ENCODE results near the gene MTO1. TPM values are rescaled to one million over a fixed set of nuclear protein-coding genes. Genes with fewer than 3 reads are reported as not detected.
"Not testable (repeated sequence)": the region's sequence is repeated elsewhere in the genome, so short reads cannot be mapped to it uniquely, and the experiment has no call there.

MTO1 gene
- total RNA-seq, 4 donors from 2014 or later = 12.9 to 34.3 (median 23.9) TPM

- Histone ChIP-seq H3K4me1 (no peaks in the 10 kb centered on the region), H3K36me3 (peaks cover 39% of the 10 kb centered on the region), H3K27ac (no peak overlapping the region), H3K9me3 (no peaks in the 10 kb centered on the region), H3K27me3 (no peaks in the 10 kb centered on the region), H3K4me3 (no peak overlapping the region)
- no peak for DNase-seq (ENCODE audit: low spot score in 2 of 2)
- TF ChIP-seq CTCF (IDR thresholded peaks at IDR 0.05) (no peak), EP300 (IDR thresholded peaks at IDR 0.05) (no peak), POLR2AphosphoS5 (IDR thresholded peaks at IDR 0.05) (no peak), POLR2A (IDR thresholded peaks at IDR 0.05) (no peak)
These were observed 43.6 kb downstream of the MTO1 start for GRCh38 chr6:73505142-73505541.

GRCh38 chr6:73505705-73506104, 44.2 kb downstream of the MTO1 start:
- DNase-seq (ENCODE audit: low spot score in 2 of 2); H3K9me3 ChIP-seq: not testable (repeated sequence)
- 87% methylated on average over 8 of the region's 8 CpGs for WGBS

GRCh38 chr6:73506246-73506645, 44.7 kb downstream of the MTO1 start:
- Histone ChIP-seq H3K36me3 (peaks cover 29% of the 10 kb centered on the region), H3K9me3 (no peaks in the 10 kb centered on the region), H3K27me3 (no peaks in the 10 kb centered on the region), H3K27ac (no peak overlapping the region), H3K4me1 (no peaks in the 10 kb centered on the region), H3K4me3 (no peak overlapping the region)
- WGBS = 90% methylated on average over 6 of the region's 6 CpGs
- no peak for DNase-seq (ENCODE audit: low spot score in 2 of 2)
- TF ChIP-seq POLR2A (IDR thresholded peaks at IDR 0.05) = no peak
- no peak for TF ChIP-seq POLR2AphosphoS5 (IDR thresholded peaks at IDR 0.05)
- TF ChIP-seq EP300 (IDR thresholded peaks at IDR 0.05) = no peak
- TF ChIP-seq CTCF (IDR thresholded peaks at IDR 0.05) = no peak

More at GRCh38 chr6:73505705-73506104, 44.2 kb downstream of the MTO1 start:
- H3K4me1 ChIP-seq, H3K27me3 ChIP-seq, H3K4me3 ChIP-seq, H3K27ac ChIP-seq: not testable (repeated sequence)
- H3K36me3 ChIP-seq = peaks cover 35% of the 10 kb centered on the region

GRCh38 chr6:73508776-73509175, 47.2 kb downstream of the MTO1 start:
- TF ChIP-seq POLR2AphosphoS5 (IDR thresholded peaks at IDR 0.05) (no peak), POLR2A (IDR thresholded peaks at IDR 0.05) (no peak), CTCF (IDR thresholded peaks at IDR 0.05) (no peak), EP300 (IDR thresholded peaks at IDR 0.05) (no peak)
- WGBS = 45% methylated on average over 1 of the region's 1 CpG
- Histone ChIP-seq H3K27ac (no peak overlapping the region), H3K27me3 (no peaks in the 10 kb centered on the region), H3K4me1 (no peaks in the 10 kb centered on the region), H3K9me3 (no peaks in the 10 kb centered on the region), H3K4me3 (no peak overlapping the region), H3K36me3 (peaks cover 19% of the 10 kb centered on the region)
- DNase-seq (ENCODE audit: low spot score in 2 of 2) = no peak

GRCh38 chr6:73509851-73510250, 48.3 kb downstream of the MTO1 start:
- DNase-seq (ENCODE audit: low spot score in 2 of 2) = no peak

More at GRCh38 chr6:73509851-73510250, 48.3 kb downstream of the MTO1 start:
- WGBS = 91% methylated on average over 1 of the region's 1 CpG
- no peaks in the 10 kb centered on the region for H3K9me3 ChIP-seq
- H3K4me3 ChIP-seq = no peak overlapping the region
- H3K27ac ChIP-seq = no peak overlapping the region
- H3K4me1 ChIP-seq = no peaks in the 10 kb centered on the region
- H3K27me3 ChIP-seq = no peaks in the 10 kb centered on the region
- TF ChIP-seq EP300 (IDR thresholded peaks at IDR 0.05) (no peak), POLR2AphosphoS5 (IDR thresholded peaks at IDR 0.05) (no peak), CTCF (IDR thresholded peaks at IDR 0.05) (no peak), POLR2A (IDR thresholded peaks at IDR 0.05) (no peak)
- H3K36me3 ChIP-seq = peaks cover 19% of the 10 kb centered on the region
